GM04504 (cell line): ENCODE measurements around the gene GMFB.

ENCODE experiments used
- DNase-seq: peaks from one replicate; pipeline ENCODE4 v3.0.0-alpha.2; 2012; ENCODE audit warnings: low read depth

Gene GMFB

DNA sequence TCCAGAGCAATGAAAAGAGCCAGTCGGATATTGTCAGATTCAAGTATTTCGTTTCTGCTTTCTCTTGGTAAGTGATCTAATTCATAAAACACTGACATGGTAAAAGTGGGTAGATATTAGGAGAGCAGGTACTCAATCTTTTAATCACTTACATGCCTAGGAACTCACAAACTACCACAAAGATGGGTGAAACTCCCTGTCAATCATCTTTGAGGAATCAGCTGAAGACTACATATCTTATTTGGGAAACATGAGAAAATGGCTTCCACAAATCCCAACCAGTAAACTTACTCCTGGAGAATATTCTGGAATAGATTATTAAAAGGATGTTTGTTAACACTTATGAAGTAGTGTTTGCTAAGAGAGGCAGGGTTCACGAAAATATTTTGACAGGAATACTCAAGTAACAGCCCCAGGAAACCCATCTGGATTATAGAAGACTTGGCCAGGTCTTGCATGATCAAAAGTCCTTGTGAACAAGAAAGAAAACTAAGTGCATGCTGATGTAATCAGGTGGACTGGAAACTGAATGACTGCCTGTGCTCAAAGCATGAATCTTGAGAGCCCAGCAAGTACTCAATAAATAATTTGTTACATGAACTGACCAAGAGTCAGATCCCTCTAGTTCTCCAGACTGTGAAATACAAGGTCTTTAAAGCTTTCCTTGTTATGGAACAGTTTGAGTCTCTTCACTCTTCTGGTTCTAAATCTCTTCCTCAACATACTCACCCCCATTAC is 63.1 kb downstream of the GMFB start:
- DNase-seq, result no peak

DNA sequence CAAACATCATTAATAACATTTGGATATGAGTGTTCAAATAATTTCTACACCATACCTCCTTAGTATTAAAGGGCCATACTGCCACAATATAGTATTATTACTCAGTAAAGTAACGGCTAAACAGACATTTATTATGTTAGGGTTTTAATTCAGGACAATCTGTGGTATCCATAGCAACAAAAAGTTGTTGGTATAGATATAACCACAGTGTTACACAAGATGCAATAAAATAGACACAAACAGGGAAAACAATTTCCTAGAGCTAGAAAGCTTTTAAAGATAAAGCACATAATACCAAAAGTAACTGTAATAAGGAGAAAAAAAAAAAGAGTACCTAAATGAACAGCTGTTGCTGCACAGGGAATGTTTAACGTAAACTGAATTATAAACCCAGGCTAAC is 63.7 kb downstream of the GMFB start:
- DNase-seq, result no peak
